BJ (cell line): ENCODE measurements around the gene GRK2. TPM values are rescaled to one million over a fixed set of nuclear protein-coding genes. Genes with fewer than 3 reads are reported as not detected.

Experiments used
- CTCF ChIA-PET: fragments of 350-600 bp; formaldehyde crosslinking; extraction: SDS; loops from one replicate; lab custom pipeline; 2021; ENCODE audit warnings: antibody characterized with exemption, inconsistent platforms; lab: Yijun Ruan, JAX
- POLR2A ChIA-PET: fragments of 300-600 bp; sonication (Branson Sonifier 250); formaldehyde crosslinking; extraction: SDS; loops from one replicate; lab custom pipeline; 2021; ENCODE audit warnings: antibody characterized with exemption; lab: Charles Lee
- DNase-seq: peaks from one replicate; pipeline ENCODE4 v3.0.0-alpha.2; 2011; ENCODE audit warnings: low read depth
- H3K27me3 ChIP-seq: 2 replicates; pipeline ENCODE4 v1.6.0; 2011; ENCODE audit warnings: low read length; ENCODE audit not compliant: control insufficient read depth, insufficient read depth
- H3K36me3 ChIP-seq: 2 replicates; pipeline ENCODE4 v1.5.1; 2011; ENCODE audit warnings: low read length; ENCODE audit not compliant: control insufficient read depth, insufficient read depth
- H3K4me3 ChIP-seq: 2 replicates; pipeline ENCODE4 v1.5.1; 2011; ENCODE audit warnings: low read depth, mild to moderate bottlenecking, control low read depth, low read length
- CTCF ChIP-seq: IDR thresholded peaks from 2 replicates; pipeline ENCODE4 v1.5.1; 2011; ENCODE audit warnings: low read depth, mild to moderate bottlenecking, control low read depth, inconsistent platforms, low read length, moderate library complexity; ENCODE audit not compliant: insufficient read depth
- polyA plus RNA-seq: library from polyadenylated mRNA; depleted of rRNA; stranded (reverse); fragments of >200 nt; gene quantifications from 2 replicates; pipeline ENCODE4 v1.2.3, GENCODE V29; 2011

The GRK2 gene
- polyA plus RNA-seq, 1 experiment, result 31.2 TPM

GRCh38 chr11:67248653-67249052 is 17.6 kb upstream of the GRK2 start:
- H3K4me3 ChIP-seq, result no peak overlapping the region
- DNase-seq, result no peak
- H3K36me3 ChIP-seq, result peaks cover 39% of the 10 kb centered on the region
- ChIA-PET CTCF (interaction anchor here (1.6 kb wide), 1 partner anchor 69 kb away, joined by 5 read pairs; no protein-coding TSS in a partner anchor), POLR2A (interaction anchor here (1.2 kb wide), 1 partner anchor 9 kb away, joined by 7 read pairs; no protein-coding TSS in a partner anchor)
- TF ChIP-seq CTCF, result no peak
- H3K27me3 ChIP-seq, result no peaks in the 10 kb centered on the region

DNA sequence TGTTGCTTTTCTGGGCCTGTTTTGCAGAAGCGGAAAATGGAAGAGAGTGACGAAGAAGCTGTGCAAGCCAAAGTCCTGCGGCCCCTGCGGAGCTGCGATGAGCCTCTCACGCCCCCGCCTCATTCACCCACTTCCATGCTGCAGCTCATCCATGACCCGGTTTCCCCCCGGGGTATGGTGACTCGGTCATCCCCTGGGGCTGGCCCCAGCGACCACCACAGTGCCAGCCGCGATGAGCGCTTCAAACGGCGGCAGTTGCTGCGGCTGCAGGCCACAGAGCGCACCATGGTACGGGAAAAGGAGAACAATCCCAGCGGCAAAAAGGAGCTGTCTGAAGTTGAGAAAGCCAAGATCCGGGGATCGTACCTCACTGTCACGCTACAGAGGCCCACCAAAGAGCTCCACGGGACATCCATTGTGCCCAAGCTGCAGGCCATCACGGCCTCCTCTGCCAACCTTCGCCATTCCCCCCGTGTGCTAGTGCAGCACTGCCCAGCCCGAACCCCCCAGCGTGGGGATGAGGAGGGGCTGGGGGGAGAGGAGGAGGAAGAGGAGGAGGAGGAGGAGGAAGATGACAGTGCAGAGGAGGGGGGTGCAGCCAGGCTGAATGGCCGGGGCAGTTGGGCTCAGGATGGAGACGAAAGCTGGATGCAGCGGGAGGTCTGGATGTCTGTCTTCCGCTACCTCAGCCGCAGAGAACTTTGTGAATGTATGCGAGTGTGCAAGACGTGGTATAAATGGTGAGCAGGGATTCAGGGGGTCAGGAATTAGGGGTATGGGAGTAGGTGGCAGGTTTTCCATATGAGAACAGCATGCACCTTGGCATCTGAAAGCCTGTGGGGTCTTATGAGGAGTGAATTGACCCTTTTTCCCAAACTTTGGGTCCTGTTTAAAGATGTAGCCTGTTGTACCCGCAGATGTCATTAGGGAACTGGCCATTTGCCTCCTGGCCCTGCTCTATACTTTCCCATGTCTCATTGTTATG is 15.9 kb upstream of the GRK2 start:
- peaks cover 49% of the 10 kb centered on the region for H3K36me3 ChIP-seq

GRCh38 chr11:67251841-67252240 is 14.4 kb upstream of the GRK2 start:
- no peak for TF ChIP-seq CTCF
- DNase-seq, result no peak
- peaks cover 58% of the 10 kb centered on the region for H3K36me3 ChIP-seq
- ChIA-PET POLR2A (no interaction called here), CTCF (interaction anchor here (0.9 to 4.1 kb wide), 4 partner anchors 11 to 197 kb away, joined by 3 to 36 read pairs (median 4); no protein-coding TSS in a partner anchor)
- H3K27me3 ChIP-seq, result no peaks in the 10 kb centered on the region
- H3K4me3 ChIP-seq, result no peak overlapping the region

More for the DNA sequence above, 15.9 kb upstream of the GRK2 start:
- ChIA-PET CTCF (interaction anchor here (0.6 to 4.1 kb wide), 4 partner anchors 12 to 170 kb away, joined by 3 to 36 read pairs (median 3); no protein-coding TSS in a partner anchor), POLR2A (no interaction called here)
- H3K27me3 ChIP-seq, result no peaks in the 10 kb centered on the region
- DNase-seq, result no peak
- no peak overlapping the region for H3K4me3 ChIP-seq
- TF ChIP-seq CTCF, result no peak

GRCh38 chr11:67252831-67253239 is 13.4 kb upstream of the GRK2 start:
- no peak overlapping the region for H3K4me3 ChIP-seq
- peaks cover 61% of the 10 kb centered on the region for H3K36me3 ChIP-seq
- H3K27me3 ChIP-seq, result no peaks in the 10 kb centered on the region
- POLR2A ChIA-PET, result no interaction called here
- CTCF ChIA-PET, result interaction anchor here (1.0 to 4.1 kb wide), 8 partner anchors 10 to 198 kb away, joined by 3 to 36 read pairs (median 4); partner anchors contain the start of gene KDM2A
- DNase-seq, result no peak
- TF ChIP-seq CTCF, result peak; percentile 38; the same call in 1 of the 2 replicates
